Rectal smooth muscle tissue (tissue), 1 donor: ENCODE results near the gene COL18A1.
A peak's percentile ranks its signal among the peaks of the same experiment; 100 is the strongest.
"Not testable (repeated sequence)": the region's sequence is repeated elsewhere in the genome, so short reads cannot be mapped to it uniquely, and the experiment has no call there.

Source experiments
- H3K27ac ChIP-seq: one replicate; pipeline ENCODE4 v1.7.0; 2013; ENCODE audit warnings: low read depth, low read length, inconsistent platforms
- H3K27me3 ChIP-seq: one replicate; pipeline ENCODE4 v1.7.0; 2013; ENCODE audit warnings: low read length; ENCODE audit not compliant: control insufficient read depth, insufficient read depth
- H3K36me3 ChIP-seq: one replicate; pipeline ENCODE4 v1.7.0; 2013; ENCODE audit warnings: low read length; ENCODE audit not compliant: control insufficient read depth, insufficient read depth
- H3K4me1 ChIP-seq: one replicate; pipeline ENCODE4 v1.7.0; 2013; ENCODE audit warnings: low read length; ENCODE audit not compliant: control insufficient read depth, insufficient read depth
- H3K4me3 ChIP-seq: one replicate; pipeline ENCODE4 v1.7.0; 2013; ENCODE audit warnings: low read length
- H3K9ac ChIP-seq: one replicate; pipeline ENCODE4 v1.7.0; 2013; ENCODE audit warnings: low read length

Gene COL18A1

GRCh38 chr21:45434645-45435217 is 29.8 kb downstream of the COL18A1 start:
- H3K36me3 ChIP-seq: no peaks in the 10 kb centered on the region
- peaks cover 16% of the 10 kb centered on the region for H3K4me1 ChIP-seq
- H3K27ac ChIP-seq: no peak overlapping the region
- no peak overlapping the region for H3K4me3 ChIP-seq
- H3K9ac ChIP-seq: no peak overlapping the region
- H3K27me3 ChIP-seq: no peaks in the 10 kb centered on the region

GRCh38 chr21:45435405-45435981 is 30.5 kb downstream of the COL18A1 start:
- Histone ChIP-seq H3K36me3 (no peaks in the 10 kb centered on the region), H3K27ac (no peak overlapping the region), H3K9ac (no peak overlapping the region), H3K27me3 (no peaks in the 10 kb centered on the region), H3K4me3 (no peak overlapping the region), H3K4me1 (peaks cover 16% of the 10 kb centered on the region)

- peaks cover 16% of the 10 kb centered on the region for H3K4me1 ChIP-seq
- no peaks in the 10 kb centered on the region for H3K36me3 ChIP-seq
- no peak overlapping the region for H3K4me3 ChIP-seq
- no peak overlapping the region for H3K27ac ChIP-seq
- H3K9ac ChIP-seq: no peak overlapping the region
- H3K27me3 ChIP-seq: no peaks in the 10 kb centered on the region
These were observed 31.5 kb downstream of the COL18A1 start for GRCh38 chr21:45436351-45437065.

- H3K4me1 ChIP-seq: peaks cover 10% of the 10 kb centered on the region
- not testable (repeated sequence) for H3K27ac ChIP-seq
These were observed 32.9 kb downstream of the COL18A1 start for GRCh38 chr21:45437844-45438243.

GRCh38 chr21:45438391-45439145 is 33.6 kb downstream of the COL18A1 start:
- Histone ChIP-seq H3K36me3 (no peaks in the 10 kb centered on the region), H3K27ac (peak overlapping the region; percentile 81), H3K4me1 (peaks cover 8% of the 10 kb centered on the region), H3K27me3 (no peaks in the 10 kb centered on the region), H3K9ac (no peak overlapping the region), H3K4me3 (peak overlapping the region; percentile 55)

More at GRCh38 chr21:45437844-45438243, 32.9 kb downstream of the COL18A1 start:
- not testable (repeated sequence) for H3K9ac ChIP-seq, H3K36me3 ChIP-seq, H3K27me3 ChIP-seq, H3K4me3 ChIP-seq

- H3K36me3 ChIP-seq: no peaks in the 10 kb centered on the region
- H3K9ac ChIP-seq: no peak overlapping the region
- H3K27me3 ChIP-seq: no peaks in the 10 kb centered on the region
- H3K4me3 ChIP-seq: peak overlapping the region; percentile 55
- H3K27ac ChIP-seq: peak overlapping the region; percentile 81
- peaks cover 7% of the 10 kb centered on the region for H3K4me1 ChIP-seq
These were observed 34.4 kb downstream of the COL18A1 start for GRCh38 chr21:45439161-45439872.

GRCh38 chr21:45439901-45440461 is 35.0 kb downstream of the COL18A1 start:
- H3K36me3 ChIP-seq: no peaks in the 10 kb centered on the region
- H3K4me1 ChIP-seq: peaks cover 7% of the 10 kb centered on the region
- H3K4me3 ChIP-seq: no peak overlapping the region
- no peak overlapping the region for H3K27ac ChIP-seq
- H3K9ac ChIP-seq: no peak overlapping the region
- no peaks in the 10 kb centered on the region for H3K27me3 ChIP-seq

- peaks cover 7% of the 10 kb centered on the region for H3K4me1 ChIP-seq
- H3K27ac ChIP-seq: no peak overlapping the region
- no peak overlapping the region for H3K9ac ChIP-seq
- H3K36me3 ChIP-seq: no peaks in the 10 kb centered on the region
- H3K27me3 ChIP-seq: no peaks in the 10 kb centered on the region
- H3K4me3 ChIP-seq: no peak overlapping the region
These were observed 35.9 kb downstream of the COL18A1 start for GRCh38 chr21:45440736-45441350.

GRCh38 chr21:45441431-45442255 is 36.7 kb downstream of the COL18A1 start:
- Histone ChIP-seq H3K4me3 (no peak overlapping the region), H3K9ac (no peak overlapping the region), H3K36me3 (no peaks in the 10 kb centered on the region), H3K27ac (no peak overlapping the region), H3K4me1 (peaks cover 7% of the 10 kb centered on the region), H3K27me3 (no peaks in the 10 kb centered on the region)

GRCh38 chr21:45442276-45442675 is 37.3 kb downstream of the COL18A1 start:
- Histone ChIP-seq H3K9ac (no peak overlapping the region), H3K36me3 (no peaks in the 10 kb centered on the region), H3K27me3 (no peaks in the 10 kb centered on the region), H3K27ac (no peak overlapping the region), H3K4me3 (no peak overlapping the region), H3K4me1 (peaks cover 7% of the 10 kb centered on the region)
